Measurements from ENCODE around the gene SPDEF. TPM values are rescaled to one million over a fixed set of nuclear protein-coding genes. Genes with fewer than 3 reads are reported as not detected.

Gene SPDEF
- polyA plus RNA-seq, 6 donors from 2014 or later, result not detected

DNA sequence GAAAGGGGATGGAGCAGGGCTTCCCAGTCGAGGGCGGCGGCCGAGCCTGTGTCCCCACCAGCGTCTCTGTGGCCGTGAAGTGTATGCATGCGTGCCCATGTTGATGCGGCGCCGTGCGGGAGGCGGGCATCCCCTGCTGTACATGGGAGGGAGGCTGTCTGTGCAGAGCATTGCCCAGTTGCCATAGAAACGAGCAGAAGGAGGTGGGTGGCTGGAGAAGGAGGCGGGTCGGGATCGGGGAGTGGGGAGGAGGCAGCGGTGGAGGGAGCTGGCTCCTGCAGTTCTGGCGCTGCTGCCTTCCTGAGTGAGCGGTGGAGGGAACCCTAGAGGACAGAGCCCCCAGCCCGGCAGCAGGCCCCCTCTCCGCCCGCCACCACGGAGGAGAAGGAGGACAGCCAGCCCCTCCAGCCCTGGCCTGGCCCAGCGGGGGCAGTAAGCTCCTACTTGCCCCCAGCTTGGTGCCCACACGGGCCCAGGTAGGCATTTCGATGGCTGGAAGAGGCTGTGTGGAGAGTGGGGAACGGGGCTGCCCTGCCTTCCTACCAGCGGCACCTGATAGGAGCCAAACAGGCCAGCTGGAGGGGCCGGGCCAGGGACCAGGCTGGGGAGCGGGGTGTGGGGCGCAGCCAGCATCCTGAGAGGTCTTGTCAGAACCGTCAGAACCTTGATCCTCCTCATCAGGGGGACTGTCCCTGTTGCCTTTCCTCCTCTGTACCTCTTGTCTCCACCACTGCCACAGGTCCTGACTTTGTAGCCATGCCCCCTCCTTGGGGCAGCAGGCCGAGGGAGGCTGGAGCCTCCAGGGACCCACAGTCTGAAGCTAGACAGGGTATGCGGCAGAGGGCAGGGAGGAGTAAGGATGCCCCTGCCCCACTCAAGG lies 41.3 kb downstream of the SPDEF start:
- H3K9me3 Mint-ChIP-seq, result peaks cover 4 to 9% (median 6%) of the 10 kb centered on the region in 7 donors
- H3K4me3 Mint-ChIP-seq, result no peak overlapping the region
- peaks cover 0 to 3% (median 0%) of the 10 kb centered on the region in 3 donors for H3K4me1 Mint-ChIP-seq
- peaks cover 0 to 8% of the 10 kb centered on the region in 2 donors for H3K36me3 Mint-ChIP-seq
- no peak for DNase-seq
- H3K27ac Mint-ChIP-seq, result no peak overlapping the region
- H3K27me3 Mint-ChIP-seq, result peaks cover 10 to 71% (median 47%) of the 10 kb centered on the region in 3 donors
- no peak for ATAC-seq (ENCODE audit: low read depth in 2 of 2)

GRCh38 chr6:34514112-34514511 lies 42.0 kb downstream of the SPDEF start:
- H3K36me3 Mint-ChIP-seq, result peaks cover 0 to 8% of the 10 kb centered on the region in 2 donors
- no peak overlapping the region for H3K4me3 Mint-ChIP-seq
- DNase-seq (no peak), ATAC-seq (ENCODE audit: low read depth in 2 of 2) (no peak)
- H3K27ac Mint-ChIP-seq, result peak overlapping the region in 1 of 6 donors; percentile 44
- peaks cover 0 to 3% (median 0%) of the 10 kb centered on the region in 3 donors for H3K4me1 Mint-ChIP-seq
- peaks cover 10 to 69% (median 47%) of the 10 kb centered on the region in 3 donors for H3K27me3 Mint-ChIP-seq
- H3K9me3 Mint-ChIP-seq, result peaks cover 4 to 14% (median 9%) of the 10 kb centered on the region in 7 donors

- Mint-ChIP-seq H3K4me3 (no peak overlapping the region), H3K27ac (no peak overlapping the region), H3K4me1 (peaks cover 0 to 3% (median 0%) of the 10 kb centered on the region in 3 donors), H3K36me3 (peaks cover 0 to 8% of the 10 kb centered on the region in 2 donors), H3K9me3 (peaks cover 4 to 16% (median 12%) of the 10 kb centered on the region in 7 donors), H3K27me3 (peaks cover 10 to 66% (median 47%) of the 10 kb centered on the region in 3 donors)
- DNase-seq, result no peak
- no peak for ATAC-seq (ENCODE audit: low read depth in 2 of 2)
These were observed 42.5 kb downstream of the SPDEF start for GRCh38 chr6:34513646-34514045.

DNA sequence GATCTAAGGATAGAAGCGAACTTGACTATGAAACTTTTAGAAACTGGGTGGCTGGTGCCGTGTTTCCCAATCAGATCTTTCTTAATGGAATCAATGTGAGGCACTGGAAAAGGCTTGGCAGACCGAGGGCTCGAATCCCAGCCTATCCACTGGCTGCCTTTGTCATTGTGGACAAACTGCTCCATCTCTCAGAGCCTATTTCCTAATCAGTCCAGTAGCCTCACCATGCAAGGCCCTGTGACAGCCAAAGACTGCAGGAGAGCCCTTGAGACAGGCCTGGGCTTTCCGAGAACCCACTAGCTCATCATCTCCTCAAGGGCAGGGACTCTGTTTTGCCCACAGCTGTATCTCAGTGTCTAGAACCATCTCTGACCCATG lies 43.4 kb downstream of the SPDEF start:
- H3K4me1 Mint-ChIP-seq, result peaks cover 0 to 2% (median 0%) of the 10 kb centered on the region in 3 donors
- no peak for DNase-seq
- H3K9me3 Mint-ChIP-seq, result peaks cover 4 to 16% (median 12%) of the 10 kb centered on the region in 7 donors
- peaks cover 10 to 59% (median 44%) of the 10 kb centered on the region in 3 donors for H3K27me3 Mint-ChIP-seq
- no peak overlapping the region for H3K4me3 Mint-ChIP-seq
- no peak for ATAC-seq (ENCODE audit: low read depth in 2 of 2)
- peaks cover 0 to 8% of the 10 kb centered on the region in 2 donors for H3K36me3 Mint-ChIP-seq
- peak overlapping the region in 1 of 6 donors; percentile 38 for H3K27ac Mint-ChIP-seq

DNA sequence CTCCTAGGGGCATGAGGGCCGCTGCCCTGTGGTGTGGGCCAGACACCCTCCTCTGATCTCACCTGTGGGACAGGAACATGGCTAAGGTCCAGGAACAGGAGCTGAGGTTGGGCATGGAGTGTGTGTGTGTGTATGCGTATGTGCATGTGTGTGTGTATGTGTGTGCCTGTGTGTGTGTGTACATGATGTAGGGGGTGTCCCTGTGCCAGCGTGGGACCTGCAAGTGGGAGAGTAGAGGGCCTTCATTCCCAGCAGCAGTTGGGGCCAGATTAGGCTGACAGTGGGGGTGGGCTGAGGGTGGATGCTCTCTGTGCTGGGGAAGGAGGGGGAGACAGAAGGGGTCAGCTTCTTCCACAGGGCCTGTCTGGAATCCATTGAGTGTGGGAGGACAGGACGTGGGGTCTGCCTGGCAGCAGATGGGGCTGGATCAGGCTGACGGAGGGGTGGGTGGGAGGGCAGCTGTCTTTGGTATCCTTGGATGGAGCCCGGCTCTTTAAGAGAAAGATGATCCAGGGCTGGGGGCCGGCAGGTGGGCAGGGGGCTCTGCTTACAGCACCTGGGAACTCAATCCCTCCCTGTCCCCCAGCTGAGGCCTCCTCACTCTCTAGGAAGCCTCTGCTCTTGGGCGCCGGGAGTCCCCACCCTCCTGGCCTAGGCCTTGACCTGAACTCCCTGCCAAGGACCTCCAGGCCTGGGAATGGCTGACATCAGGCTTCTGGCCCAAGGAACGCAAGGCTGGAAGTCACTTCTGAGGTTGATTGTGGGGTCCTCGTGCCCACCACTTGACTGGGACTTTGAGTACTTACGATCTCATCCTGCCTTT lies 44.0 kb downstream of the SPDEF start:
- peaks cover 0 to 8% of the 10 kb centered on the region in 2 donors for H3K36me3 Mint-ChIP-seq
- H3K9me3 Mint-ChIP-seq, result peaks cover 4 to 16% (median 12%) of the 10 kb centered on the region in 7 donors
- no peak overlapping the region for H3K4me3 Mint-ChIP-seq
- H3K27ac Mint-ChIP-seq, result peak overlapping the region in 1 of 6 donors; percentile 16
- no peak for ATAC-seq (ENCODE audit: low read depth in 2 of 2)
- no peaks in the 10 kb centered on the region for H3K4me1 Mint-ChIP-seq
- no peak for DNase-seq
- peaks cover 10 to 53% (median 38%) of the 10 kb centered on the region in 3 donors for H3K27me3 Mint-ChIP-seq

DNA sequence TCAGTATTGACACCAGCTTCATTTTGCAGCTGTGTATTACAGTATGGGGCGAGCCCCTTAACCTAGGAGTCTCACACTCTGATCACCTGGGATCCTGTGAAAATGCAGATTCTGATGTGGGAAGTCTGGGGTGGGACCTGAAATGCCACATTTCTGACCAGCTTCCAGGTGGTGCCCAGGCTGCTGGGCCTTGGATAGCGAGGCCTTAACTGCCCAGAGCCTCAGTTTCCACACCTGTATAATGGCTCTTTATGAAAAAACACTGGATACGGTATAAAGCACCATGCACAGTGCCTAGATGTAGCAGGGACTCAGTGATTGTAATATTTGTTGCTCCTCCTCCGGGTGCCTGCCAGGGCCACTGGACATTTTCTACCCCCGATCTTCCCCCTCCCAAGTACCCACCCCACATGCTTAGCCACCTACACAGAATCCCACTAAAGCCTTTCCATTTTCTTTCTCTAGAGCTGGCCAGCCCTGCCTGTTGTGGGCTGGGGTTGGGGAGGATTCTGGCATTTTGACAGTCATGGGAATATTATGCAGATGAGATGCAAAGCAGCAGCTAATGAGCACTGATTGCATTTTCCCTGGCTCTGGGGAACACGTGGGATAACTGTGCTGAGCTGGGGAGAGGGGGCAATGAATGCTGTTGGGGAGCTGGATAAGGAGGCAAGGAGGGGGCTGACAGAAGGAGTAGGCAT lies 44.8 kb downstream of the SPDEF start:
- H3K27ac Mint-ChIP-seq, result no peak overlapping the region
- no peak for ATAC-seq (ENCODE audit: low read depth in 2 of 2)
- H3K36me3 Mint-ChIP-seq, result peaks cover 0 to 8% of the 10 kb centered on the region in 2 donors
- H3K9me3 Mint-ChIP-seq, result peaks cover 4 to 16% (median 12%) of the 10 kb centered on the region in 7 donors
- DNase-seq, result no peak
- no peak overlapping the region for H3K4me3 Mint-ChIP-seq
- peaks cover 10 to 48% (median 32%) of the 10 kb centered on the region in 3 donors for H3K27me3 Mint-ChIP-seq
- H3K4me1 Mint-ChIP-seq, result no peaks in the 10 kb centered on the region

- H3K27ac Mint-ChIP-seq, result no peak overlapping the region
- peaks cover 10 to 45% (median 32%) of the 10 kb centered on the region in 3 donors for H3K27me3 Mint-ChIP-seq
- H3K4me3 Mint-ChIP-seq, result no peak overlapping the region
- H3K9me3 Mint-ChIP-seq, result peaks cover 4 to 16% (median 12%) of the 10 kb centered on the region in 7 donors
- peaks cover 0 to 8% of the 10 kb centered on the region in 2 donors for H3K36me3 Mint-ChIP-seq
- DNase-seq, result no peak
- H3K4me1 Mint-ChIP-seq, result no peaks in the 10 kb centered on the region
- ATAC-seq (ENCODE audit: low read depth in 2 of 2), result no peak
These were observed 45.8 kb downstream of the SPDEF start for GRCh38 chr6:34510299-34510698.

GRCh38 chr6:34509782-34510181 lies 46.3 kb downstream of the SPDEF start:
- Mint-ChIP-seq H3K27me3 (peaks cover 10 to 39% (median 31%) of the 10 kb centered on the region in 3 donors), H3K4me3 (no peak overlapping the region), H3K9me3 (peaks cover 4 to 16% (median 12%) of the 10 kb centered on the region in 7 donors), H3K27ac (no peak overlapping the region), H3K4me1 (no peaks in the 10 kb centered on the region), H3K36me3 (peaks cover 0 to 8% of the 10 kb centered on the region in 2 donors)
- no peak for ATAC-seq (ENCODE audit: low read depth in 2 of 2)
- DNase-seq, result no peak

GRCh38 chr6:34508425-34508824 lies 47.7 kb downstream of the SPDEF start:
- Mint-ChIP-seq H3K4me1 (no peaks in the 10 kb centered on the region), H3K27ac (no peak overlapping the region), H3K36me3 (peaks cover 0 to 8% of the 10 kb centered on the region in 2 donors), H3K27me3 (peaks cover 9 to 26% (median 17%) of the 10 kb centered on the region in 3 donors), H3K9me3 (peaks cover 4 to 16% (median 12%) of the 10 kb centered on the region in 7 donors), H3K4me3 (no peak overlapping the region)
- ATAC-seq (ENCODE audit: low read depth in 2 of 2), result no peak
- DNase-seq, result no peak

GRCh38 chr6:34506718-34507117 lies 49.4 kb downstream of the SPDEF start:
- Mint-ChIP-seq H3K4me3 (no peak overlapping the region), H3K27me3 (peaks cover 4 to 14% (median 9%) of the 10 kb centered on the region in 3 donors), H3K36me3 (peaks cover 0 to 8% of the 10 kb centered on the region in 2 donors), H3K27ac (no peak overlapping the region), H3K4me1 (no peaks in the 10 kb centered on the region), H3K9me3 (peaks cover 4 to 20% (median 12%) of the 10 kb centered on the region in 7 donors)
- DNase-seq (no peak), ATAC-seq (ENCODE audit: low read depth in 2 of 2) (no peak)

DNA sequence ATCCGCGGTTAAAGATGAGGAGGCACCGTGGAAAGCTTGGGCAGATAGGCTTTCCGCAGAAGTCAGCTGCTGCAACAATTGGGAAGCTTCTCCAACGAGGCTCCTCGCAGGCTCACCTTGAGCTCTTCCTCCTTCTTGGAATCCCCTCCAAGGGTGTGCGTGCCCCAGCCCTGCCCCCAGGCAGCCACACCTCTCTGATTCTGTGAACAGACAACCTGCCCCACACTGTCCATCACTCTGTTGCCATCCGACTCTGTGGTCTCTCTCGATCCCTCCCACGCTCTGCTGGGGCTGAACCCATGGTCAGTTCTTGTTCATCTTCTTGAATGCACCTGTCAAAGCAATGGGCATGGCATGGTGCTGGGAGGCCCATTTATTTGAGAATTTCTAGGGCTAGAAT lies 58.7 kb downstream of the SPDEF start:
- Mint-ChIP-seq H3K27me3 (peaks cover 0 to 15% (median 8%) of the 10 kb centered on the region in 3 donors), H3K27ac (no peak overlapping the region), H3K4me3 (no peak overlapping the region), H3K36me3 (no peaks in the 10 kb centered on the region), H3K4me1 (no peaks in the 10 kb centered on the region), H3K9me3 (peaks cover 0 to 21% (median 10%) of the 10 kb centered on the region in 7 donors)
- DNase-seq (no peak), ATAC-seq (ENCODE audit: low read depth in 2 of 2) (no peak)

- Mint-ChIP-seq H3K9me3 (peaks cover 0 to 16% (median 8%) of the 10 kb centered on the region in 7 donors), H3K4me1 (no peaks in the 10 kb centered on the region), H3K27ac (no peak overlapping the region), H3K4me3 (no peak overlapping the region), H3K27me3 (peaks cover 0 to 10% (median 8%) of the 10 kb centered on the region in 3 donors), H3K36me3 (no peaks in the 10 kb centered on the region)
- DNase-seq (no peak), ATAC-seq (ENCODE audit: low read depth in 2 of 2) (no peak)
These were observed 59.9 kb downstream of the SPDEF start for GRCh38 chr6:34496103-34496685.
